K562 (cell line): Measurements from ENCODE around the gene CDKN2D. TPM values are rescaled to one million over a fixed set of nuclear protein-coding genes. Genes with fewer than 3 reads are reported as not detected.

Experiments
- ADNP ChIP-seq: fragments of 200-800 bp; sonication (Bioruptor generic); IDR thresholded peaks from 2 replicates; pipeline ENCODE4 v1.6.1; 2016; ENCODE audit warnings: missing genetic modification characterization, missing compliant biosample characterization
- CBX3 ChIP-seq, 2 experiments: IDR thresholded peaks; 1 replicate in 1 of 2; 2 replicates in 1 of 2; pipeline ENCODE4 v1.6.1; 2012; ENCODE audit warnings: inconsistent platforms in 2 of 2, low read length in 2 of 2, borderline replicate concordance in 1 of 2, control low read depth in 1 of 2
- DACH1 ChIP-seq: fragments of 450-650 bp; IDR thresholded peaks from 2 replicates; pipeline ENCODE4 v1.6.1; 2018; ENCODE audit not compliant: partially characterized antibody
- FOSL1 ChIP-seq: fragments of 200-800 bp; sonication (Bioruptor generic); conservative IDR thresholded peaks from 2 replicates; pipeline ENCODE4 v1.6.1; 2016; ENCODE audit warnings: missing genetic modification characterization, missing compliant biosample characterization
- HEY1 ChIP-seq: fragments of 250-450 bp; sonication (Bioruptor Pico); IDR thresholded peaks from 2 replicates; pipeline ENCODE4 v1.5.0; 2020; ENCODE audit warnings: mild to moderate bottlenecking, moderate library complexity, borderline replicate concordance
- MCM7 ChIP-seq, 2 experiments: fragments of 450-650 bp; IDR thresholded peaks; 2 replicates each; pipeline ENCODE4 v1.6.1; 2016 to 2018
- NR4A1 ChIP-seq, 2 experiments: fragments of 250-450 bp in 1 of 2; fragments of 450-650 bp in 1 of 2; sonication (Bioruptor Pico) in 1 of 2; IDR thresholded peaks; 2 replicates each; pipeline versions ENCODE4 v1.4.0 to v1.6.1; 2016 to 2020; ENCODE audit warnings: mild to moderate bottlenecking in 2 of 2, missing compliant biosample characterization in 1 of 2, missing genetic modification characterization in 1 of 2, moderate library complexity in 1 of 2
- SIN3B ChIP-seq: fragments of 450-650 bp; IDR thresholded peaks from 2 replicates; pipeline ENCODE4 v1.6.1; 2017; ENCODE audit warnings: low read depth, mild to moderate bottlenecking, moderate library complexity
- SMARCA5 ChIP-seq: fragments of 450-650 bp; IDR thresholded peaks from 2 replicates; pipeline ENCODE4 v1.6.1; 2016
- SPI1 ChIP-seq: IDR thresholded peaks from 2 replicates; pipeline ENCODE4 v1.6.1; 2011; ENCODE audit warnings: low read depth, low read length, control low read depth, borderline replicate concordance
- TAF7 ChIP-seq: fragments of 450-650 bp; IDR thresholded peaks from 2 replicates; pipeline ENCODE4 v1.6.1; 2016; ENCODE audit warnings: missing genetic modification characterization, missing compliant biosample characterization
- XRCC5 ChIP-seq: fragments of 200-400 bp; formaldehyde crosslinking; IDR thresholded peaks from 2 replicates; pipeline ENCODE4 v1.6.1; 2017; ENCODE audit warnings: low read depth, mild to moderate bottlenecking, low read length
- ZC3H4 ChIP-seq: sonication (generic); formaldehyde crosslinking; IDR thresholded peaks from 2 replicates; pipeline ENCODE4 v1.9.0; 2021; ENCODE audit warnings: missing genetic modification reagents, borderline replicate concordance
- polyA plus RNA-seq, 8 experiments: library from polyadenylated mRNA; depleted of rRNA in 4 of 8; stranded (reverse) in 5 of 8; unstranded in 3 of 8; fragments of >200 nt; fragmentation: Nextera tagmentation in 2 of 8; fragmentation: Illumina TruSeq in 1 of 8; extraction: Ambion mirVana in 2 of 8; extraction: Trizol in 1 of 8; gene quantifications; 2 replicates each; pipeline versions ENCODE4 v1.2.1 to v1.2.3, GENCODE V29; 2011 to 2014; ENCODE audit warnings: inconsistent platforms in 1 of 8, missing spikeins in 1 of 8
- total RNA-seq, 7 experiments: library from RNA; depleted of rRNA in 6 of 7; stranded (reverse); fragments of >200 nt in 6 of 7; fragmentation: Illumina TruSeq in 2 of 7; extraction: Trizol in 2 of 7; gene quantifications; 2 replicates each; pipeline versions ENCODE4 v1.2.1 to v1.2.3, GENCODE V29; 2011 to 2021; ENCODE audit warnings: low replicate concordance in 1 of 7
- TF ChIP-seq, protein P1 (sequence below): sonication (generic); formaldehyde crosslinking; IDR thresholded peaks from 2 replicates; pipeline ENCODE4 v1.8.0; 2022; ENCODE audit warnings: mild to moderate bottlenecking, low read depth, missing genetic modification reagents
- TF ChIP-seq, protein P2 (sequence below): sonication (generic); formaldehyde crosslinking; IDR thresholded peaks from 2 replicates; pipeline ENCODE4 v1.8.0; 2022; ENCODE audit warnings: mild to moderate bottlenecking, missing genetic modification reagents
- TF ChIP-seq, protein P3 (sequence below): fragments of 250-450 bp; sonication (Bioruptor Pico); IDR thresholded peaks from 2 replicates; pipeline ENCODE4 v1.8.0; 2022; ENCODE audit warnings: inconsistent platforms
- TF ChIP-seq, protein P4 (sequence below): fragments of 450-650 bp; IDR thresholded peaks from 2 replicates; pipeline ENCODE4 v1.6.1; 2016; ENCODE audit warnings: mild to moderate bottlenecking

CDKN2D gene
- total and polyA plus RNA-seq, 9 of the 15 experiments (the other 6 are each of a cell fraction or from before 2014, with no cell fraction given) = 0.41 to 8.2 (median 3.7) TPM

DNA sequence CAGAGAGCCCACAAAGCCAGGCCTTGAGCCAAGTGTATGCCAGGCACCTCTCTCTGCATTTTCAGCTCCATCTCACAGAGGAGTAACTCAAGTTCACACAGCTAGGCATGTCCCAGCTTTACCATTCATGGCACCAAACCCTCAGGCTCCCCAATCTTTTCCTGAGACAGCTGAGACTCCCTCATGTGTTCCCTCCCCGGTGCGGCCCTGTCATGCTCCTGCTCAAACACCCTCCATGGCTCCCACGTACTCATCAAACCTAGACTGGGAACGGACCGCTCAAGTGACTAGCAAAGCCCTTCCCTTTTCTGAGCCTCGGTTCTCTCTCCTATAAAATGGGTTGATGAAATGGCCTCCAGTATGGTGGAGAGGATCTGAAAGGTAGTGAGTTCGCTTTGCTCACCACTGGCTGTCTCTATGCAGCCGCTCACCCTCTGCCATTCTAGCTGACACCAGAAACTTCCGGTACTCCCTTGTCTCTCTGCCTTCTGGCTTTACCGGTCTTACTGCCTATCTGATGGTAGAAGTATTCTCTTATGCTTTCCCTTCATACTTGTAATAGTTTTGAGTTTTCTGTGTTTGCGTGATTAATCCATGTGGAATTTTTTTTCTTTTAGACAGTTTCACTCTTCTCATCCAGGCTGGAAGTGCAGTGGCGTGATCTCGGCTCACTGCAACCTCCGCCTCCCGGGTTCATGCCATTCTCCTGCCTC, 48.8 kb upstream of the CDKN2D start (continued):
- peak in 1 of 2 experiments; percentile 81; a peak in 2 of 3 replicates for TF ChIP-seq CBX3 (IDR thresholded peaks at IDR 0.05; ENCODE audit: borderline replicate concordance in 1 of 2, low read length in 2 of 2)
- TF ChIP-seq MCM7 (IDR thresholded peaks at IDR 0.05) = peak in 1 of 2 experiments; percentile 82; a peak in 1 of 4 replicates
- TF ChIP-seq XRCC5 = peak; percentile 60; the same call in 1 of the 2 replicates
- peak; percentile 63; the same call in 1 of the 2 replicates for TF ChIP-seq SPI1
- TF ChIP-seq SMARCA5 = peak; percentile 99
- TF ChIP-seq ADNP (tag) = peak; percentile 92
- 0 out of 2 replicates have a peak, but pooled peaks have one; percentile 44 for TF ChIP-seq HEY1 (CRISPR knock-in tag)
- TF ChIP-seq TAF7 (tag) = 0 out of 2 replicates have a peak, but pooled peaks have one; percentile 19
- TF ChIP-seq, protein P1, sequence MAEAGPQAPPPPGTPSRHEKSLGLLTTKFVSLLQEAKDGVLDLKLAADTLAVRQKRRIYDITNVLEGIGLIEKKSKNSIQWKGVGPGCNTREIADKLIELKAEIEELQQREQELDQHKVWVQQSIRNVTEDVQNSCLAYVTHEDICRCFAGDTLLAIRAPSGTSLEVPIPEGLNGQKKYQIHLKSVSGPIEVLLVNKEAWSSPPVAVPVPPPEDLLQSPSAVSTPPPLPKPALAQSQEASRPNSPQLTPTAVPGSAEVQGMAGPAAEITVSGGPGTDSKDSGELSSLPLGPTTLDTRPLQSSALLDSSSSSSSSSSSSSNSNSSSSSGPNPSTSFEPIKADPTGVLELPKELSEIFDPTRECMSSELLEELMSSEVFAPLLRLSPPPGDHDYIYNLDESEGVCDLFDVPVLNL (CRISPR knock-in tag) = peak; percentile 37; the same call in 1 of the 2 replicates
- TF ChIP-seq, protein P2, sequence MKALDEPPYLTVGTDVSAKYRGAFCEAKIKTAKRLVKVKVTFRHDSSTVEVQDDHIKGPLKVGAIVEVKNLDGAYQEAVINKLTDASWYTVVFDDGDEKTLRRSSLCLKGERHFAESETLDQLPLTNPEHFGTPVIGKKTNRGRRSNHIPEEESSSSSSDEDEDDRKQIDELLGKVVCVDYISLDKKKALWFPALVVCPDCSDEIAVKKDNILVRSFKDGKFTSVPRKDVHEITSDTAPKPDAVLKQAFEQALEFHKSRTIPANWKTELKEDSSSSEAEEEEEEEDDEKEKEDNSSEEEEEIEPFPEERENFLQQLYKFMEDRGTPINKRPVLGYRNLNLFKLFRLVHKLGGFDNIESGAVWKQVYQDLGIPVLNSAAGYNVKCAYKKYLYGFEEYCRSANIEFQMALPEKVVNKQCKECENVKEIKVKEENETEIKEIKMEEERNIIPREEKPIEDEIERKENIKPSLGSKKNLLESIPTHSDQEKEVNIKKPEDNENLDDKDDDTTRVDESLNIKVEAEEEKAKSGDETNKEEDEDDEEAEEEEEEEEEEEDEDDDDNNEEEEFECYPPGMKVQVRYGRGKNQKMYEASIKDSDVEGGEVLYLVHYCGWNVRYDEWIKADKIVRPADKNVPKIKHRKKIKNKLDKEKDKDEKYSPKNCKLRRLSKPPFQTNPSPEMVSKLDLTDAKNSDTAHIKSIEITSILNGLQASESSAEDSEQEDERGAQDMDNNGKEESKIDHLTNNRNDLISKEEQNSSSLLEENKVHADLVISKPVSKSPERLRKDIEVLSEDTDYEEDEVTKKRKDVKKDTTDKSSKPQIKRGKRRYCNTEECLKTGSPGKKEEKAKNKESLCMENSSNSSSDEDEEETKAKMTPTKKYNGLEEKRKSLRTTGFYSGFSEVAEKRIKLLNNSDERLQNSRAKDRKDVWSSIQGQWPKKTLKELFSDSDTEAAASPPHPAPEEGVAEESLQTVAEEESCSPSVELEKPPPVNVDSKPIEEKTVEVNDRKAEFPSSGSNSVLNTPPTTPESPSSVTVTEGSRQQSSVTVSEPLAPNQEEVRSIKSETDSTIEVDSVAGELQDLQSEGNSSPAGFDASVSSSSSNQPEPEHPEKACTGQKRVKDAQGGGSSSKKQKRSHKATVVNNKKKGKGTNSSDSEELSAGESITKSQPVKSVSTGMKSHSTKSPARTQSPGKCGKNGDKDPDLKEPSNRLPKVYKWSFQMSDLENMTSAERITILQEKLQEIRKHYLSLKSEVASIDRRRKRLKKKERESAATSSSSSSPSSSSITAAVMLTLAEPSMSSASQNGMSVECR = no peak
- no peak for TF ChIP-seq NR4A1 (CRISPR knock-in tag; IDR thresholded peaks at IDR 0.05)
- TF ChIP-seq NR4A1 (tag; IDR thresholded peaks at IDR 0.05) = peak; percentile 44; the same call in 1 of the 2 replicates
- TF ChIP-seq, protein P3, sequence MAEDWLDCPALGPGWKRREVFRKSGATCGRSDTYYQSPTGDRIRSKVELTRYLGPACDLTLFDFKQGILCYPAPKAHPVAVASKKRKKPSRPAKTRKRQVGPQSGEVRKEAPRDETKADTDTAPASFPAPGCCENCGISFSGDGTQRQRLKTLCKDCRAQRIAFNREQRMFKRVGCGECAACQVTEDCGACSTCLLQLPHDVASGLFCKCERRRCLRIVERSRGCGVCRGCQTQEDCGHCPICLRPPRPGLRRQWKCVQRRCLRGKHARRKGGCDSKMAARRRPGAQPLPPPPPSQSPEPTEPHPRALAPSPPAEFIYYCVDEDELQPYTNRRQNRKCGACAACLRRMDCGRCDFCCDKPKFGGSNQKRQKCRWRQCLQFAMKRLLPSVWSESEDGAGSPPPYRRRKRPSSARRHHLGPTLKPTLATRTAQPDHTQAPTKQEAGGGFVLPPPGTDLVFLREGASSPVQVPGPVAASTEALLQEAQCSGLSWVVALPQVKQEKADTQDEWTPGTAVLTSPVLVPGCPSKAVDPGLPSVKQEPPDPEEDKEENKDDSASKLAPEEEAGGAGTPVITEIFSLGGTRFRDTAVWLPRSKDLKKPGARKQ (CRISPR knock-in tag) = no peak
- no peak for TF ChIP-seq SIN3B
- peak; percentile 89 for TF ChIP-seq DACH1
- TF ChIP-seq FOSL1 (tag) = peak; percentile 12; the same call in 1 of the 2 replicates
- TF ChIP-seq, protein P4, sequence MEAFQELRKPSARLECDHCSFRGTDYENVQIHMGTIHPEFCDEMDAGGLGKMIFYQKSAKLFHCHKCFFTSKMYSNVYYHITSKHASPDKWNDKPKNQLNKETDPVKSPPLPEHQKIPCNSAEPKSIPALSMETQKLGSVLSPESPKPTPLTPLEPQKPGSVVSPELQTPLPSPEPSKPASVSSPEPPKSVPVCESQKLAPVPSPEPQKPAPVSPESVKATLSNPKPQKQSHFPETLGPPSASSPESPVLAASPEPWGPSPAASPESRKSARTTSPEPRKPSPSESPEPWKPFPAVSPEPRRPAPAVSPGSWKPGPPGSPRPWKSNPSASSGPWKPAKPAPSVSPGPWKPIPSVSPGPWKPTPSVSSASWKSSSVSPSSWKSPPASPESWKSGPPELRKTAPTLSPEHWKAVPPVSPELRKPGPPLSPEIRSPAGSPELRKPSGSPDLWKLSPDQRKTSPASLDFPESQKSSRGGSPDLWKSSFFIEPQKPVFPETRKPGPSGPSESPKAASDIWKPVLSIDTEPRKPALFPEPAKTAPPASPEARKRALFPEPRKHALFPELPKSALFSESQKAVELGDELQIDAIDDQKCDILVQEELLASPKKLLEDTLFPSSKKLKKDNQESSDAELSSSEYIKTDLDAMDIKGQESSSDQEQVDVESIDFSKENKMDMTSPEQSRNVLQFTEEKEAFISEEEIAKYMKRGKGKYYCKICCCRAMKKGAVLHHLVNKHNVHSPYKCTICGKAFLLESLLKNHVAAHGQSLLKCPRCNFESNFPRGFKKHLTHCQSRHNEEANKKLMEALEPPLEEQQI = peak; percentile 83; the same call in 1 of the 2 replicates
- no peak for TF ChIP-seq ZC3H4 (CRISPR knock-in tag)
